Astrocyte (in vitro differentiated cells and primary cell): Measurements from ENCODE around the gene PCK2.

ENCODE experiments used
- EZH2 ChIP-seq: IDR thresholded peaks from 2 replicates; pipeline ENCODE4 v1.6.1; 2012; ENCODE audit warnings: mild to moderate bottlenecking, low read length, inconsistent platforms; ENCODE audit not compliant: insufficient read depth
- TF ChIP-seq, protein P1 (sequence below): IDR thresholded peaks from 2 replicates; pipeline ENCODE4 v1.5.1; 2011; ENCODE audit warnings: low read depth, mild to moderate bottlenecking, inconsistent platforms, low read length, moderate library complexity; ENCODE audit not compliant: insufficient read depth

GRCh38 chr14:24122898-24123297 is 28.8 kb downstream of the PCK2 start:
- TF ChIP-seq, protein P1, sequence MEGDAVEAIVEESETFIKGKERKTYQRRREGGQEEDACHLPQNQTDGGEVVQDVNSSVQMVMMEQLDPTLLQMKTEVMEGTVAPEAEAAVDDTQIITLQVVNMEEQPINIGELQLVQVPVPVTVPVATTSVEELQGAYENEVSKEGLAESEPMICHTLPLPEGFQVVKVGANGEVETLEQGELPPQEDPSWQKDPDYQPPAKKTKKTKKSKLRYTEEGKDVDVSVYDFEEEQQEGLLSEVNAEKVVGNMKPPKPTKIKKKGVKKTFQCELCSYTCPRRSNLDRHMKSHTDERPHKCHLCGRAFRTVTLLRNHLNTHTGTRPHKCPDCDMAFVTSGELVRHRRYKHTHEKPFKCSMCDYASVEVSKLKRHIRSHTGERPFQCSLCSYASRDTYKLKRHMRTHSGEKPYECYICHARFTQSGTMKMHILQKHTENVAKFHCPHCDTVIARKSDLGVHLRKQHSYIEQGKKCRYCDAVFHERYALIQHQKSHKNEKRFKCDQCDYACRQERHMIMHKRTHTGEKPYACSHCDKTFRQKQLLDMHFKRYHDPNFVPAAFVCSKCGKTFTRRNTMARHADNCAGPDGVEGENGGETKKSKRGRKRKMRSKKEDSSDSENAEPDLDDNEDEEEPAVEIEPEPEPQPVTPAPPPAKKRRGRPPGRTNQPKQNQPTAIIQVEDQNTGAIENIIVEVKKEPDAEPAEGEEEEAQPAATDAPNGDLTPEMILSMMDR: no peak
- no peak for TF ChIP-seq EZH2
